HG03354 (cell line): ENCODE results near the gene DRC7.
"Not testable (repeated sequence)": the region's sequence is repeated elsewhere in the genome, so short reads cannot be mapped to it uniquely, and the experiment has no call there.

ENCODE experiments used
- ATAC-seq: cut with Tn5 transposase; IDR thresholded peaks from one replicate; pipeline ENCODE4 v1.9.1; 2021; ENCODE audit warnings: mild to moderate bottlenecking; ENCODE audit not compliant: unreplicated experiment, poor library complexity, severe bottlenecking

Gene DRC7

GRCh38 chr16:57671451-57671850 lies 23.2 kb upstream of the DRC7 start:
- not testable (repeated sequence) for ATAC-seq

DNA sequence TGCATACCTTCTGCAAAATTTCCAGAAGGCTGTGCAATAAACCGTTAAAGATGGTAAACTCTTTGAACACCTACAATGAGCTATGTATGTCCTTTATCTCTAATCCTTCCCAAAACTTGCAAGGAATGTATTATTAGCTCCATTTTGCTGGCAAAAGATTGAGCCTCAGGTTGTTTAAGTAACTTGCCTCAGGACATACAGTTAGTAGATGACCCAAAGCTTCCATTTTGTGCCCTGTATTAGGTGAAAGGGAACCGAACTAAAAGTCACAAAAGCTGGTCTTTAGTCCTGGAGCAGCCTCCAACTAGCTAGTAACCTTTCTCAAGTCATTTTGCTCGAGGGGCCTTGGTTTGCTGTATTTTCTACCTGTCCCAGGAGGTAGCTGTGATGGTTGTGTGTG lies 22.2 kb upstream of the DRC7 start:
- no peak for ATAC-seq

- no peak for ATAC-seq
Measured at GRCh38 chr16:57672824-57673223, 21.8 kb upstream of the DRC7 start.

GRCh38 chr16:57675741-57676551 lies 18.7 kb upstream of the DRC7 start:
- ATAC-seq: no peak

GRCh38 chr16:57676553-57677085 lies 18.0 kb upstream of the DRC7 start:
- ATAC-seq: no peak

DNA sequence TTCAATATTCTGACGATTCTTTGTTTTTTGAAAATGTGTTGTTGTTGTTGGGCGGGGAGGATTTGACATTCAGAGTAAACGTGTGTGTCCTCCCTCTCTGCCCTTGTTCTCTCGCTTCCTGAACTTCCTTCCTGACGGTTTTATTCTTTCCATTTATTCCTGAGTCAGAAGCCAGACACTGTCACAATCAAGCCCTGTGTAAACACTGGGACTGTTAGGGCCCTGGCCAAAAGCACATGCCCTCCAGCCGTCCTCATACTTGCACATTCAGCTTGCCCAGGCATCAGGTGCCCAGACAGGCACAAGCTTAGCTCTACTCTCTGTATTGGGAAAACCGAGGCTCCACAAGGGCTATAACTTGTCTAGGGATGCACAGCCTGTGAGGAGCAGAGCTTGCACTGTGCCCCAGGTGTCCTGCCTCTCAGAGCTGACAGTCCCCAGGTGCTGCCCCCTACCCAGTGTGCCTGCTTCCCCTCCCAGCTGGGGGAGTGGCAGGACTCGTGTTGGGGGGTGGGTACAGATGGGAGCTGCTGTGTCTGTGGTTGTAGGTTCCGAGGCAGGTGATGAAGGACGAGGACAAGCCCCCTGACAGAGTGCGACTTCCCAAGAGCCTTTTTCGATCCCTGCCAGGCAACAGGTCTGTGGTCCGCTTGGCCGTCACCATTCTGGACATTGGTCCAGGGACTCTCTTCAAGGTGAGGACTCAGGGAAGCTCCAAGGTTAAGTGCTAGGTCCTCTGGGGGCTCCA lies 16.8 kb upstream of the DRC7 start:
- no peak for ATAC-seq

- no peak for ATAC-seq
Measured at GRCh38 chr16:57679016-57679415, 15.6 kb upstream of the DRC7 start.

DNA sequence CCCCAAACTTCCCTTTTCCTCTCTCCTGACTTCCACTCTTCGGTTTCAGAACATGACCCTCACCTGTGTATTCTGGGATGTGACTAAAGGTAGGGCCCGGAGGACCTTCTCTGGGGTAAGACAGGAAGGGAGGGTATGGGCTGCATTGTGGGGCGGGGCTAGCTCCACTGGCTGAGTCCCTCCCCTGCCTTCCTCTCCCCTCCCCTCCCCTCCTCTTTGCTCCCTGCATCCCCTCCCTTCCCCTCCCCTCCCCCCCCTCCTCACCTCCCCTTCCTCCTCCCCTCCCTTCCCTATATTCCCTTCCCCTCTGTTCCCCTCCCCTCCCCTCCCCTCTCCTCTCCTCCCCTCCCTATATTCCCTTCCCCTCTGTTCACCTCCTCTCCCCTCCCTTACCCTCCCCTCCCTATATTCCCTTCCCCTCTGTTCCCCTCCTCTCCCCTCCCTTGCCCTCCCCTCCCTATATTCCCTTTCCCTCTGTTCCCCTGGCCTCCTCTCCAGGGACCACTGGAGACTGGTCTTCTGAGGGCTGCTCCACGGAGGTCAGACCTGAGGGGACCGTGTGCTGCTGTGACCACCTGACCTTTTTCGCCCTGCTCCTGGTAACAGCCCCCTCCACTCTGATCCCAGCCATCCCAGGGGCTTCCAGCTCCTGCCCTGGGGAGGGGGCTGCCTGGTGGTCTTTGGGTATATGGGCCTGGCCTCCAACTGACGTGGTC lies 14.7 kb upstream of the DRC7 start:
- ATAC-seq: no peak

- ATAC-seq: no peak
Measured at GRCh38 chr16:57680842-57681375, 13.7 kb upstream of the DRC7 start.

DNA sequence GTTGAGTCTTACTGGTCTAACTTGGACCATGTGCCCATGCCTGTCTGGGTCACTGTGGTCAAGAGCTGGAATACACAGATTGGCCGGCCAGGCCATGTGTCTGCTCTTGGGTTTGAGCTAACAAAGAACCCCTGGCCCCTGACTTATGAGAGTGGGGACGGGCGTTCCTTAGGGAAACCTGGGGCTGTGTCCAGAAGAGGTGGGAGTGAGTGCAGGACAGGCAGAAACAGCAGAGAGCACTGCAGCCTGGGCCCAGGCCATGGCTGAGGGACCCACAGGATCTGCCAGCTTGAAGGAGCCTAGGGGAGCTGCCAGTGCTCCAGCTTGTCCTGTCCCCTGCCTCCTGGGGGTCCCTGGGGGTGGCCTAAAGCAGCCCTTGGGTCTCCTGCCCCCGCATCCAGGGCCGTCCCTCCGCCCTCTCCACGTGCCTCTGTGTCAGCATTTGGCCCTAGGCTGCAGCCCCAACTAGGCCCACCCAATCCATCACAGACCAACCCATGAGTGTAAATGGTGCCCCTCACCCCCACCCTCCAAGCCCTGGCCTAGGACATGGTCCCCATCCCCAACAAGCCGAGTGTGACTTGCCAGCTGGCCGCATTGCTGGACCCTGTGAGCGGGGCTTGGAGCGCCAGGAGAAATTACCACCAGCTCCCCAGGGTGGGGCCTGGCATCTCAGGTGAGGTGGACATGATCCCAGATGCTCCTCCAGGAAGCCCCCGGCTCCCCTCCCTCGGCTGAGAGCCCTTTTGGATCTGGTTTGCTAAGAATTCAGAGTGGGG lies 12.5 kb upstream of the DRC7 start:
- ATAC-seq: no peak

DNA sequence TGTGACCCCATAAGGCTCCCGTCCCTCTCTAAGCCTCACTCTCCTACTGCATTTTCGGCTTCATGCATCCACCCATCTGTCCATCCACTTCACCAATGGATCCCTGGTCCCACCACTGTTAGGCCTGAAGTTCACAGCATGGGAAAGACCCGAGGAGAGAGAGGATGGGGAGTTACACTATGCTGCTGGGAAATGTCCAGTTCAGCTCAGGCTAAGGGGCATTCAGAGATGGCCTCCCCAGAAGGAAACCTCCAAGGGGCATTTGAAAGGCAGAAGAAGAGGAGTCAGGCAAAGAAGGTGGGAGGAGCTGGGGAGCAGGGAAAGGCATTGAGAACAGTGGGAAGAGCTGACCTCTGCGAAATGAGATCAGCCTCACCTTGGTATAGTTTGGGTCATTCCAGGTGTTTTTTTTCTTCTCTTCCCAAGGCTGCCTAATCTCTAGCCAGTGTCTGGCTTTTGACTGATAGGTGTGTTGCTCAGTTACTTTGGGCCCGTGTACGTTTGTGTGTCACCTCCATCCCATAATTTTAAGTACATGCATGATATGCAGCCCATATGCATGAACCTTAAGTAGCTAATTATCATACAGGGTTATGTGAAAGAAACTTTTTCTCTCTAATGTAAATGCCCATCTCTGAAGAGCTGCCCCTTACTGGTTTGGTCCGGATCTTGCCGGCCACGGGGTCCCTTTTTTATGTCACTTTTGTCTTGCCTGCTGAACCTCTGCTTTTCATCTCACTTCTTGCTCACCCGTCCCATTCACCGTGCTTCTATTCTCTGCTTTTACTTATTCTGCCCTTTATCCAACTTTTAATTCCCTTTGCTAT lies 11.6 kb upstream of the DRC7 start:
- no peak for ATAC-seq

DNA sequence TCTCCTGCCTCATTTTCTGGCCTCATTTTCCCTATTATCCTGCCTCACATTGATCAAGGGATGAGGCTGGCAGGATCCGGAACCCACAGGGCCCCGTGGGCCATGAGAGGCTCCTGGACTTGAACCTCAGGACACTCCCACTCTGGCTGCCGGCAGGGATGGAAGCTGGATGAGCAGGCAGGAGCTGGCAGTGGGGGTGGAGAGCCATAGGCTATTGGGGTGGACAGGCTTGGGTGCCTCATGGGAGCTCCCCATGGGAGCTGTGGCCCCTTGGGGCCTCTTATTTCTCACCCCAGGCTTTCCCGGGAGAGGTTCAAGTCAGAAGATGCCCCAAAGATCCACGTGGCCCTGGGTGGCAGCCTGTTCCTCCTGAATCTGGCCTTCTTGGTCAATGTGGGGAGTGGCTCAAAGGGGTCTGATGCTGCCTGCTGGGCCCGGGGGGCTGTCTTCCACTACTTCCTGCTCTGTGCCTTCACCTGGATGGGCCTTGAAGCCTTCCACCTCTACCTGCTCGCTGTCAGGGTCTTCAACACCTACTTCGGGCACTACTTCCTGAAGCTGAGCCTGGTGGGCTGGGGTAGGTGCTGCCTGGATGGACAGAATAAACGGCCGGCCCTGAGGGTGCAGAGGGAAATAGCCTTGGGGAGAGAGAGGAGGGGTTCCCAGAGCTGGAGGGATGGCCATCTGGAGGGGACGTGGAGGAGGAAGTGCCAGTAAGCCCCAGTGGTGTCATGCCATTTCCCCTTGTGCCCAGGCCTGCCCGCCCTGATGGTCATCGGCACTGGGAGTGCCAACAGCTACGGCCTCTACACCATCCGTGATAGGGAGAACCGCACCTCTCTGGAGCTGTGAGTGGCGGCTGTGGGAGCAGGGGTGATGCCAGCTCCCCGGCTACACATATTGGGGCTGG lies 10.7 kb upstream of the DRC7 start:
- no peak for ATAC-seq

DNA sequence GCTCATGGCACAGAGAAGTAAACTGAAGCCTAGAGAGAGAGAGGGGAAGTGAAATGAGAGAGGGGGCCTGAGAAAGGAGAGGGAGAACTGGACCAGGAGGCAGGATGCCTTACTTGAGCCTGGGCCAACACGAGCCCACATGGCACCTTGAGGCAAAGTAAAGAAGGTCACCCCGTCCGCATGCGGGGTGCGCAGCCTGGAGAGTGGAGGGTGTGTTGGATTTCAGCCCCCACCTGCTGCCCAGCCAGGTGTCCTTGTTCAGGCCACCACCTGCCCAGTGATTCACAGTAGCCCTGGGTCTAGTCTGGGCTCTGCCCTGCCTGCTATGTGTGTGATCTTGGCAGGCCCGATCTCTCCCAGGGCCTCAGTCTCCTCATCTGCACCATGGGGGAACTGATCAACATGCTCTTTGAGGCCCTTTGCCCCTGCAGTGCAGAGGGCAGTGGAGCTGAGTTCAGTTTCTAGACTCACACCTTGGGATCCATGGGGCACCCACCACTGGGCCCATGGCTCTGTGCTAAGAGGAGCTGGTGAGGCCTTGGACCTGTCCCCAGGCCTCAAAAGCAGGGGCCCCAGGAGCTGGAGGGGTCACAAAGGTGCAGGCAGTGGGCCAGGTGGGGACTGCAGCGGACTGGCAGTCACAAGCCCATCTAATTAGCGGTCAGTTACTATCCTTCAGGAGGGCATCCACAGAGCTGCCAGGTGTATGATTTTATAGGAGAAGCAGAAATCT lies 9.8 kb upstream of the DRC7 start:
- no peak for ATAC-seq

DNA sequence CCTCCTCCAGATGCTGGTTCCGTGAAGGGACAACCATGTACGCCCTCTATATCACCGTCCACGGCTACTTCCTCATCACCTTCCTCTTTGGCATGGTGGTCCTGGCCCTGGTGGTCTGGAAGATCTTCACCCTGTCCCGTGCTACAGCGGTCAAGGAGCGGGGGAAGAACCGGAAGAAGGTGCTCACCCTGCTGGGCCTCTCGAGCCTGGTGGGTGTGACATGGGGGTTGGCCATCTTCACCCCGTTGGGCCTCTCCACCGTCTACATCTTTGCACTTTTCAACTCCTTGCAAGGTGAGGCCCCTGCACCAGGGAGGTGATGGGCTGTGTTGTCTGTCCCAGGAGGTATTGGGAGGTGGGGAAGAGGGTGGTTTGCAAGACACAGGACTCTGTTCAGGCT lies 9.0 kb upstream of the DRC7 start:
- no peak for ATAC-seq

- no peak for ATAC-seq
Measured at GRCh38 chr16:57686577-57686976, 8.0 kb upstream of the DRC7 start.

- no peak for ATAC-seq
Measured at GRCh38 chr16:57687363-57687929, 7.2 kb upstream of the DRC7 start.
